Left forelimb (tissue), 1 donor: ENCODE results near the gene AFAP1.
A peak's percentile ranks its signal among the peaks of the same experiment; 100 is the strongest.

Experiments
- DNase-seq: peaks from one replicate; pipeline ENCODE4 v3.0.0-alpha.2; 2018; ENCODE audit warnings: low spot score

The AFAP1 gene

GRCh38 chr4:7803992-7804755, 135.5 kb downstream of the AFAP1 start:
- DNase-seq = peak; percentile 85

- peak; percentile 65 for DNase-seq
These were observed 136.3 kb downstream of the AFAP1 start for GRCh38 chr4:7803371-7803770.

GRCh38 chr4:7802093-7802726, 137.5 kb downstream of the AFAP1 start:
- DNase-seq = peak; percentile 81

GRCh38 chr4:7801641-7802040, 138.0 kb downstream of the AFAP1 start:
- DNase-seq = no peak

- DNase-seq = no peak
These were observed 138.7 kb downstream of the AFAP1 start for GRCh38 chr4:7801001-7801400.

- no peak for DNase-seq
These were observed 139.3 kb downstream of the AFAP1 start for GRCh38 chr4:7800410-7800809.

GRCh38 chr4:7799736-7800135, 139.9 kb downstream of the AFAP1 start:
- no peak for DNase-seq

- DNase-seq = no peak
These were observed 140.4 kb downstream of the AFAP1 start for GRCh38 chr4:7799306-7799705.

GRCh38 chr4:7798178-7798995, 141.3 kb downstream of the AFAP1 start:
- DNase-seq = no peak

- no peak for DNase-seq
These were observed 142.3 kb downstream of the AFAP1 start for GRCh38 chr4:7797330-7797729.

- no peak for DNase-seq
These were observed 143.7 kb downstream of the AFAP1 start for GRCh38 chr4:7795983-7796382.

GRCh38 chr4:7793186-7793585, 146.5 kb downstream of the AFAP1 start:
- no peak for DNase-seq

GRCh38 chr4:7792616-7793015, 147.0 kb downstream of the AFAP1 start:
- no peak for DNase-seq

GRCh38 chr4:7790999-7791398, 148.7 kb downstream of the AFAP1 start:
- DNase-seq = peak; percentile 8

GRCh38 chr4:7790023-7790422, 149.6 kb downstream of the AFAP1 start:
- DNase-seq = no peak

- no peak for DNase-seq
These were observed 150.8 kb downstream of the AFAP1 start for GRCh38 chr4:7788694-7789425.

- peak; percentile 20 for DNase-seq
These were observed 151.5 kb downstream of the AFAP1 start for GRCh38 chr4:7788193-7788592.

GRCh38 chr4:7787681-7788141, 151.9 kb downstream of the AFAP1 start:
- peak; percentile 59 for DNase-seq

GRCh38 chr4:7787067-7787466, 152.6 kb downstream of the AFAP1 start:
- DNase-seq = peak; percentile 34

GRCh38 chr4:7786517-7786916, 153.1 kb downstream of the AFAP1 start:
- DNase-seq = peak; percentile 6

- peak; percentile 33 for DNase-seq
These were observed 153.6 kb downstream of the AFAP1 start for GRCh38 chr4:7786040-7786439.

- DNase-seq = peak; percentile 41
These were observed 154.6 kb downstream of the AFAP1 start for GRCh38 chr4:7785017-7785416.
